Activated CD8-positive, alpha-beta memory T cell treated with anti-CD3 and anti-CD28 coated beads, Interleukin-2, amount 50 U/mL, for 24 hours (primary cell): Measurements from ENCODE around the gene KIF13A.
"Not testable (repeated sequence)": the region's sequence is repeated elsewhere in the genome, so short reads cannot be mapped to it uniquely, and the experiment has no call there.

Experiments
- DNase-seq: peaks from one replicate; pipeline ENCODE4 v3.0.0-alpha.2; 2020; ENCODE audit errors: extremely low read depth

Gene KIF13A

GRCh38 chr6:17998442-17998841, 11.0 kb upstream of the KIF13A start:
- DNase-seq: no peak

GRCh38 chr6:17998003-17998402, 10.6 kb upstream of the KIF13A start:
- no peak for DNase-seq

GRCh38 chr6:17995414-17995813, 8.0 kb upstream of the KIF13A start:
- no peak for DNase-seq

GRCh38 chr6:17994019-17994418, 6.6 kb upstream of the KIF13A start:
- no peak for DNase-seq

GRCh38 chr6:17988422-17988944, 1.0 kb upstream of the KIF13A start:
- no peak for DNase-seq

GRCh38 chr6:17987697-17988421, 424 bp upstream of the KIF13A start:
- DNase-seq: no peak

GRCh38 chr6:17986656-17987446, 584 bp downstream of the KIF13A start:
- DNase-seq: no peak

- no peak for DNase-seq
These were observed 1.3 kb downstream of the KIF13A start for GRCh38 chr6:17985934-17986655.

- DNase-seq: no peak
These were observed 2.4 kb downstream of the KIF13A start for GRCh38 chr6:17984812-17985670.

GRCh38 chr6:17984399-17984798, 3.0 kb downstream of the KIF13A start:
- DNase-seq: no peak

GRCh38 chr6:17983730-17984129, 3.7 kb downstream of the KIF13A start:
- DNase-seq: no peak

- no peak for DNase-seq
These were observed 7.1 kb downstream of the KIF13A start for GRCh38 chr6:17980329-17980728.

GRCh38 chr6:17979479-17979878, 8.0 kb downstream of the KIF13A start:
- DNase-seq: no peak

GRCh38 chr6:17976258-17976657, 11.2 kb downstream of the KIF13A start:
- DNase-seq: not testable (repeated sequence)

GRCh38 chr6:17974570-17975368, 12.7 kb downstream of the KIF13A start:
- DNase-seq: no peak

- no peak for DNase-seq
These were observed 14.3 kb downstream of the KIF13A start for GRCh38 chr6:17972978-17973622.

GRCh38 chr6:17972074-17972952, 15.1 kb downstream of the KIF13A start:
- DNase-seq: no peak

GRCh38 chr6:17971128-17972073, 16.0 kb downstream of the KIF13A start:
- no peak for DNase-seq
